ENCODE results near the gene ATG16L2.

ATG16L2 gene

GRCh38 chr11:72821920-72822799 lies 7.9 kb downstream of the ATG16L2 start:
- no peak for TF ChIP-seq CTCF (IDR thresholded peaks at IDR 0.05; ENCODE audit: insufficient read depth, missing control alignments)
- FAIRE-seq (no peak), DNase-seq (ENCODE audit: insufficient read length, low spot score) (peak; percentile 98)

- DNase-seq (ENCODE audit: insufficient read length, low spot score) (no peak), FAIRE-seq (no peak)
- no peak for TF ChIP-seq CTCF (IDR thresholded peaks at IDR 0.05; ENCODE audit: insufficient read depth, missing control alignments)
Observed at GRCh38 chr11:72823105-72823804, 9.0 kb downstream of the ATG16L2 start.

- no peak for TF ChIP-seq CTCF (IDR thresholded peaks at IDR 0.05; ENCODE audit: insufficient read depth, missing control alignments)
- FAIRE-seq (no peak), DNase-seq (ENCODE audit: insufficient read length, low spot score) (no peak)
Observed at GRCh38 chr11:72824020-72824419, 9.8 kb downstream of the ATG16L2 start.

- FAIRE-seq (no peak), DNase-seq (ENCODE audit: insufficient read length, low spot score) (no peak)
- TF ChIP-seq CTCF (IDR thresholded peaks at IDR 0.05; ENCODE audit: insufficient read depth, missing control alignments), result no peak
Observed at GRCh38 chr11:72824811-72825505, 10.7 kb downstream of the ATG16L2 start.

- DNase-seq (ENCODE audit: insufficient read length, low spot score) (no peak), FAIRE-seq (no peak)
- no peak for TF ChIP-seq CTCF (IDR thresholded peaks at IDR 0.05; ENCODE audit: insufficient read depth, missing control alignments)
Observed at GRCh38 chr11:72825661-72826060, 11.4 kb downstream of the ATG16L2 start.

GRCh38 chr11:72826191-72826941 lies 12.2 kb downstream of the ATG16L2 start:
- no peak for TF ChIP-seq CTCF (IDR thresholded peaks at IDR 0.05; ENCODE audit: insufficient read depth, missing control alignments)
- DNase-seq (ENCODE audit: insufficient read length, low spot score) (no peak), FAIRE-seq (no peak)
